SK-N-SH (cell line): ENCODE data around the gene UBE4B. TPM values are rescaled to one million over a fixed set of nuclear protein-coding genes. Genes with fewer than 3 reads are reported as not detected.

ENCODE experiments used
- CTCF ChIA-PET: fragments of 300-600, 350-600 bp; formaldehyde crosslinking; extraction: SDS; loops from one replicate; lab custom pipeline; 2021; lab: Yijun Ruan, JAX
- POLR2A ChIA-PET: fragments of 350-600 bp; sonication (Branson Sonifier 250); formaldehyde crosslinking; extraction: SDS; loops from one replicate; lab custom pipeline; 2020; ENCODE audit warnings: antibody characterized with exemption, inconsistent platforms; lab: Yijun Ruan, JAX
- DNase-seq: peaks from one replicate; pipeline ENCODE4 v3.0.0; 2012
- H2AFZ ChIP-seq: fragments of 200-600 bp; sonication (generic); 2 replicates; pipeline ENCODE4 v1.8.1; 2016; ENCODE audit warnings: antibody characterized with exemption, mild to moderate bottlenecking, low read depth
- H3F3A ChIP-seq: fragments of 200-600 bp; sonication (generic); replicated peaks from 2 replicates; pipeline ENCODE3; 2016; ENCODE audit warnings: antibody characterized with exemption, mild to moderate bottlenecking; ENCODE audit not compliant: insufficient read depth
- H3K27ac ChIP-seq, 2 experiments: fragments of 200-500 bp in 1 of 2; fragments of 200-600 bp in 1 of 2; sonication (Bioruptor generic) in 1 of 2; sonication (generic), shearing (Covaris generic) in 1 of 2; 2 replicates each; pipeline versions ENCODE4 v1.5.1 to v1.6.1; 2014 to 2016; ENCODE audit warnings: low read depth in 2 of 2, inconsistent platforms in 1 of 2, low read length in 1 of 2, mild to moderate bottlenecking in 1 of 2, mixed read lengths in 1 of 2
- H3K27me3 ChIP-seq: fragments of 200-600 bp; sonication (generic), shearing (Covaris generic); 2 replicates; pipeline ENCODE4 v1.6.1; 2016; ENCODE audit warnings: mixed run types; ENCODE audit not compliant: insufficient read depth
- H3K36me3 ChIP-seq, 2 experiments: fragments of 200-500 bp in 1 of 2; fragments of 200-600 bp in 1 of 2; sonication (Bioruptor generic) in 1 of 2; sonication (generic) in 1 of 2; replicated peaks in 1 of 2; 2 replicates each; pipeline versions ENCODE3 to v1.5.1; 2014 to 2016; ENCODE audit warnings: low read length in 1 of 2, mild to moderate bottlenecking in 1 of 2; ENCODE audit not compliant: insufficient read depth in 2 of 2, control insufficient read depth in 1 of 2
- H3K4me1 ChIP-seq, 2 experiments: fragments of 200-500 bp in 1 of 2; fragments of 200-600 bp in 1 of 2; sonication (Bioruptor generic) in 1 of 2; sonication (generic), shearing (Covaris generic) in 1 of 2; 2 replicates each; pipeline versions ENCODE4 v1.5.1 to v1.6.1; 2014 to 2016; ENCODE audit warnings: low read depth in 1 of 2, low read length in 1 of 2, mixed run types in 1 of 2; ENCODE audit not compliant: insufficient read depth in 2 of 2, control insufficient read depth in 1 of 2
- H3K4me2 ChIP-seq: fragments of 200-600 bp; sonication (generic), shearing (Covaris generic); 2 replicates; pipeline ENCODE4 v1.6.1; 2017; ENCODE audit warnings: mixed run types
- H3K4me3 ChIP-seq, 2 experiments: fragments of 200-500 bp in 1 of 2; fragments of 200-600 bp in 1 of 2; sonication (Bioruptor generic) in 1 of 2; sonication (generic), shearing (Covaris generic) in 1 of 2; 2 replicates each; pipeline versions ENCODE4 v1.5.1 to v1.8.1; 2014 to 2016; ENCODE audit warnings: low read depth in 2 of 2, inconsistent platforms in 1 of 2, low read length in 1 of 2, mild to moderate bottlenecking in 1 of 2, mixed read lengths in 1 of 2, moderate library complexity in 1 of 2
- H3K79me2 ChIP-seq: fragments of 200-600 bp; sonication (generic); 2 replicates; pipeline ENCODE4 v1.8.1; 2017; ENCODE audit warnings: mild to moderate bottlenecking; ENCODE audit not compliant: insufficient read depth
- H3K9ac ChIP-seq: fragments of 200-600 bp; sonication (generic); 2 replicates; pipeline ENCODE4 v1.6.1; 2017; ENCODE audit warnings: mixed run types
- H3K9me2 ChIP-seq: fragments of 200-600 bp; sonication (generic); 2 replicates; pipeline ENCODE4 v1.6.1; 2017; ENCODE audit warnings: mixed run types
- H3K9me3 ChIP-seq: fragments of 200-600 bp; sonication (generic); 2 replicates; pipeline ENCODE4 v1.6.1; 2017; ENCODE audit warnings: mixed run types, mild to moderate bottlenecking, moderate library complexity
- H4K20me1 ChIP-seq: fragments of 200-600 bp; sonication (generic); 2 replicates; pipeline ENCODE4 v1.6.1; 2017; ENCODE audit warnings: mild to moderate bottlenecking, mixed run types; ENCODE audit not compliant: insufficient read depth
- CHD2 ChIP-seq: fragments of 150-350 bp; IDR thresholded peaks from 2 replicates; pipeline ENCODE4 v1.6.1; 2018; ENCODE audit warnings: low read length; ENCODE audit not compliant: partially characterized antibody
- EP300 ChIP-seq, 2 experiments: IDR thresholded peaks; 2 replicates each; pipeline versions ENCODE4 v1.4.0 to v1.6.1; 2012; ENCODE audit warnings: borderline replicate concordance in 1 of 2, low read depth in 1 of 2, low read length in 1 of 2
- FOSL2 ChIP-seq: IDR thresholded peaks from 2 replicates; pipeline ENCODE4 v1.4.0; 2012; ENCODE audit warnings: low read depth, mild to moderate bottlenecking, moderate library complexity, borderline replicate concordance
- FOXJ3 ChIP-seq: sonication (generic); formaldehyde crosslinking; IDR thresholded peaks from 2 replicates; pipeline ENCODE4 v1.5.1; 2020; ENCODE audit warnings: mild to moderate bottlenecking, missing genetic modification reagents
- FOXM1 ChIP-seq: IDR thresholded peaks from 2 replicates; pipeline ENCODE4 v1.4.0; 2012; ENCODE audit warnings: low read depth, mild to moderate bottlenecking
- GATA2 ChIP-seq: sonication (generic); formaldehyde crosslinking; IDR thresholded peaks from 2 replicates; pipeline ENCODE4 v1.5.0; 2020; ENCODE audit warnings: mild to moderate bottlenecking, missing genetic modification reagents
- JUND ChIP-seq: IDR thresholded peaks from 2 replicates; pipeline ENCODE4 v1.4.0; 2012
- NFIC ChIP-seq: IDR thresholded peaks from 2 replicates; pipeline ENCODE4 v1.4.0; 2012; ENCODE audit warnings: borderline replicate concordance
- NRF1 ChIP-seq: IDR thresholded peaks from 2 replicates; pipeline ENCODE4 v1.6.1; 2012; ENCODE audit warnings: low read depth, mild to moderate bottlenecking, low read length
- POLR2AphosphoS5 ChIP-seq: IDR thresholded peaks from 2 replicates; pipeline ENCODE4 v1.6.1; 2012; ENCODE audit warnings: low read depth, low read length
- RFX5 ChIP-seq: IDR thresholded peaks from 2 replicates; pipeline ENCODE4 v1.6.1; 2012; ENCODE audit warnings: mild to moderate bottlenecking, improper control_type of control experiment, low read length
- RXRA ChIP-seq: IDR thresholded peaks from 2 replicates; pipeline ENCODE4 v1.4.0; 2012; ENCODE audit warnings: low read depth, mild to moderate bottlenecking, borderline replicate concordance
- TEAD4 ChIP-seq: IDR thresholded peaks from 2 replicates; pipeline ENCODE4 v1.4.0; 2012; ENCODE audit warnings: mild to moderate bottlenecking, borderline replicate concordance; ENCODE audit not compliant: insufficient read depth
- YY1 ChIP-seq: IDR thresholded peaks from 2 replicates; pipeline ENCODE4 v1.4.0; 2012; ENCODE audit warnings: low read depth, mild to moderate bottlenecking
- WGBS: methylation state at CpG from one replicate; pipeline ENCODE4 v1.1.6; 2017; ENCODE audit warnings: low lambda C conversion rate; 5-methylcytosine and 5-hydroxymethylcytosine counted together
- polyA plus RNA-seq, 3 experiments: library from polyadenylated mRNA; depleted of rRNA; stranded (reverse); fragments of >200 nt; gene quantifications; 2 replicates each; pipeline ENCODE4 v1.2.3, GENCODE V29; 2012
- TF ChIP-seq, protein P1 (sequence below): IDR thresholded peaks from 2 replicates; pipeline ENCODE4 v1.6.1; 2012; ENCODE audit warnings: mild to moderate bottlenecking, low read depth, low read length, moderate library complexity
- TF ChIP-seq, protein P2 (sequence below): IDR thresholded peaks from 2 replicates; pipeline ENCODE4 v1.4.0; 2012; ENCODE audit warnings: low read depth, borderline replicate concordance
- TF ChIP-seq, protein P3 (sequence below): IDR thresholded peaks from 2 replicates; pipeline ENCODE4 v1.4.0; 2012; ENCODE audit warnings: low read depth
- TF ChIP-seq, protein P4 (sequence below): IDR thresholded peaks from 2 replicates; pipeline ENCODE4; 2012

Gene UBE4B
- polyA plus RNA-seq, 1 of the 3 experiments (the other 2 are of a cell fraction): 19.1 TPM

DNA sequence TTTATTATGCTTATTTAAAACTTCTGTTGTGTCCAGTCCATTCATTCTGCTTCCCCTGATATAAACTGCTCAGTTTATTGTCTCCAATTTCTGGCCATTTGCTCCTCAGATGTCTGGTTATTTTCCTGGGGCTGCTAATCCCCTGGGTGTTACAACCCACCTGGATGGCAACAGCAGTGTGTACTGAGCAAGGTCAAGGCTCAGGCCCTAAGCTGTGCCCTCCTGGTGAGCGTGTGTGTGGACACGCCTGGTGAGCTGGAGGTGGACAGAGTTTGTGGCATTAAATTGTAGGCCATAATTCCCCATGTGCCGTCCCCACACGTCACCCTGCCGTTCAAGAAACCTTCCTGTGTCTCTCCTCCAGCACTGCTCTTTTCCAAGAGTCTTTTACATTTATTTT lies 159.5 kb downstream of the UBE4B start (continued):
- TF ChIP-seq FOSL2: no peak
- TF ChIP-seq FOXJ3 (CRISPR knock-in tag): no peak
- TF ChIP-seq, protein P1, sequence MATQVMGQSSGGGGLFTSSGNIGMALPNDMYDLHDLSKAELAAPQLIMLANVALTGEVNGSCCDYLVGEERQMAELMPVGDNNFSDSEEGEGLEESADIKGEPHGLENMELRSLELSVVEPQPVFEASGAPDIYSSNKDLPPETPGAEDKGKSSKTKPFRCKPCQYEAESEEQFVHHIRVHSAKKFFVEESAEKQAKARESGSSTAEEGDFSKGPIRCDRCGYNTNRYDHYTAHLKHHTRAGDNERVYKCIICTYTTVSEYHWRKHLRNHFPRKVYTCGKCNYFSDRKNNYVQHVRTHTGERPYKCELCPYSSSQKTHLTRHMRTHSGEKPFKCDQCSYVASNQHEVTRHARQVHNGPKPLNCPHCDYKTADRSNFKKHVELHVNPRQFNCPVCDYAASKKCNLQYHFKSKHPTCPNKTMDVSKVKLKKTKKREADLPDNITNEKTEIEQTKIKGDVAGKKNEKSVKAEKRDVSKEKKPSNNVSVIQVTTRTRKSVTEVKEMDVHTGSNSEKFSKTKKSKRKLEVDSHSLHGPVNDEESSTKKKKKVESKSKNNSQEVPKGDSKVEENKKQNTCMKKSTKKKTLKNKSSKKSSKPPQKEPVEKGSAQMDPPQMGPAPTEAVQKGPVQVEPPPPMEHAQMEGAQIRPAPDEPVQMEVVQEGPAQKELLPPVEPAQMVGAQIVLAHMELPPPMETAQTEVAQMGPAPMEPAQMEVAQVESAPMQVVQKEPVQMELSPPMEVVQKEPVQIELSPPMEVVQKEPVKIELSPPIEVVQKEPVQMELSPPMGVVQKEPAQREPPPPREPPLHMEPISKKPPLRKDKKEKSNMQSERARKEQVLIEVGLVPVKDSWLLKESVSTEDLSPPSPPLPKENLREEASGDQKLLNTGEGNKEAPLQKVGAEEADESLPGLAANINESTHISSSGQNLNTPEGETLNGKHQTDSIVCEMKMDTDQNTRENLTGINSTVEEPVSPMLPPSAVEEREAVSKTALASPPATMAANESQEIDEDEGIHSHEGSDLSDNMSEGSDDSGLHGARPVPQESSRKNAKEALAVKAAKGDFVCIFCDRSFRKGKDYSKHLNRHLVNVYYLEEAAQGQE: no peak
- TF ChIP-seq YY1: no peak
- TF ChIP-seq, all 33 proteins: peak for 0

DNA sequence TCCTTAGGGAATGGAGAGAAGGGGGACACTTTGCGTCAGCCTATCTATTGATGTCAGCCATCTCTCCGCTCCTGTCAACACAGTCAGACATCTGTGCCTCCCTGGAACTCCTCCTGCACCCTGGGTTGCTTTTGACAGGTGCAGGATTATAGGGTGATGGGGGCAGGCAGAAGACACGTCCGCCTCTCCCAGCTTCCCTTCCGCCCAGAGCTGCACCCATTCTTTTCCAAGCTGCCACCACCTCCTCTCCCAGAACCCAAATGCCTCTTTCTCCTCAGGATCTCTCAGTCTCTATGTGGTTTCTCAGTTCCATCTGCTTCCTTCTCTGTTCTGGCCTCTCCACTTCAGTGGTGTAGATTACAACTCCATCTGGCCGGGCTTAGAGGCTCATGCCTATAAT lies 160.5 kb downstream of the UBE4B start:
- no peaks in the 10 kb centered on the region for H3K9me3 ChIP-seq
- H3K9me2 ChIP-seq: no peaks in the 10 kb centered on the region
- no peak overlapping the region for H3K4me2 ChIP-seq
- no peaks in the 10 kb centered on the region for H3K36me3 ChIP-seq
- H3K4me3 ChIP-seq: no peak overlapping the region
- ChIA-PET CTCF (interaction anchor here (1.0 to 3.1 kb wide), 5 partner anchors 10 to 172 kb away, joined by 3 to 14 read pairs (median 4); partner anchors contain the start of gene KIF1B), POLR2A (no interaction called here)
- peaks cover 0 to 2% of the 10 kb centered on the region in 2 experiments; a peak in 1 of 4 replicates for H3K4me1 ChIP-seq
- H3K9ac ChIP-seq: no peak overlapping the region
- no peaks in the 10 kb centered on the region for H3K79me2 ChIP-seq
- WGBS: 73% methylated on average over 6 of the region's 6 CpGs
- TF ChIP-seq NRF1: no peak
- no peak for TF ChIP-seq EP300 (IDR thresholded peaks at IDR 0.05; ENCODE audit: borderline replicate concordance in 1 of 2, low read depth in 1 of 2, low read length in 1 of 2)
- TF ChIP-seq, protein P2, sequence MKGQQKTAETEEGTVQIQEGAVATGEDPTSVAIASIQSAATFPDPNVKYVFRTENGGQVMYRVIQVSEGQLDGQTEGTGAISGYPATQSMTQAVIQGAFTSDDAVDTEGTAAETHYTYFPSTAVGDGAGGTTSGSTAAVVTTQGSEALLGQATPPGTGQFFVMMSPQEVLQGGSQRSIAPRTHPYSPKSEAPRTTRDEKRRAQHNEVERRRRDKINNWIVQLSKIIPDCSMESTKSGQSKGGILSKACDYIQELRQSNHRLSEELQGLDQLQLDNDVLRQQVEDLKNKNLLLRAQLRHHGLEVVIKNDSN: no peak
- TF ChIP-seq TEAD4: no peak
- TF ChIP-seq POLR2AphosphoS5: no peak
- TF ChIP-seq, protein P1: no peak
- no peak for TF ChIP-seq CHD2
- TF ChIP-seq JUND: no peak
- no peak for TF ChIP-seq RFX5
- TF ChIP-seq RXRA: no peak
- TF ChIP-seq, protein P3, sequence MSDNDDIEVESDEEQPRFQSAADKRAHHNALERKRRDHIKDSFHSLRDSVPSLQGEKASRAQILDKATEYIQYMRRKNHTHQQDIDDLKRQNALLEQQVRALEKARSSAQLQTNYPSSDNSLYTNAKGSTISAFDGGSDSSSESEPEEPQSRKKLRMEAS: no peak
- TF ChIP-seq GATA2 (CRISPR knock-in tag): no peak
- TF ChIP-seq FOXM1: no peak
- TF ChIP-seq NFIC: no peak
- TF ChIP-seq, protein P4, sequence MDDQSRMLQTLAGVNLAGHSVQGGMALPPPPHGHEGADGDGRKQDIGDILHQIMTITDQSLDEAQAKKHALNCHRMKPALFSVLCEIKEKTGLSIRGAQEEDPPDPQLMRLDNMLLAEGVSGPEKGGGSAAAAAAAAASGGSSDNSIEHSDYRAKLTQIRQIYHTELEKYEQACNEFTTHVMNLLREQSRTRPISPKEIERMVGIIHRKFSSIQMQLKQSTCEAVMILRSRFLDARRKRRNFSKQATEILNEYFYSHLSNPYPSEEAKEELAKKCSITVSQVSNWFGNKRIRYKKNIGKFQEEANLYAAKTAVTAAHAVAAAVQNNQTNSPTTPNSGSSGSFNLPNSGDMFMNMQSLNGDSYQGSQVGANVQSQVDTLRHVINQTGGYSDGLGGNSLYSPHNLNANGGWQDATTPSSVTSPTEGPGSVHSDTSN: no peak
- TF ChIP-seq FOXJ3 (CRISPR knock-in tag): no peak
- DNase-seq: no peak
- peaks cover 10% of the 10 kb centered on the region for H3F3A ChIP-seq
- no peaks in the 10 kb centered on the region for H3K27me3 ChIP-seq
- no peak overlapping the region for H2AFZ ChIP-seq
- H4K20me1 ChIP-seq: no peaks in the 10 kb centered on the region
- H3K27ac ChIP-seq: no peak overlapping the region
